MM.1S (cell line): ENCODE measurements around the gene FOXK1.

ENCODE experiments used
- DNase-seq: peaks from one replicate; pipeline ENCODE4 v3.0.0-alpha.2; 2015
- H2AFZ ChIP-seq: fragments of 300-600 bp; sonication (generic); 2 replicates; pipeline ENCODE4 v1.6.0; 2016; ENCODE audit warnings: antibody characterized with exemption, low read length
- H3F3A ChIP-seq: fragments of 300-600 bp; sonication (generic); 2 replicates; pipeline ENCODE4 v1.6.1; 2016; ENCODE audit warnings: mild to moderate bottlenecking, antibody characterized with exemption, low read length, moderate library complexity, mixed read lengths; ENCODE audit not compliant: insufficient read depth
- H3K27ac ChIP-seq: fragments of 300-600 bp; sonication (generic); 2 replicates; pipeline ENCODE4 v1.5.1; 2016; ENCODE audit warnings: mild to moderate bottlenecking, low read length
- H3K27me3 ChIP-seq: fragments of 300-600 bp; sonication (generic); replicated peaks from 2 replicates; pipeline ENCODE4 v1.6.0; 2016; ENCODE audit warnings: low read length; ENCODE audit not compliant: insufficient read depth
- H3K36me3 ChIP-seq: fragments of 300-600 bp; sonication (generic); replicated peaks from 2 replicates; pipeline ENCODE4 v1.6.1; 2016; ENCODE audit warnings: mild to moderate bottlenecking, low read length, mixed read lengths; ENCODE audit not compliant: insufficient read depth
- H3K4me1 ChIP-seq: fragments of 300-600 bp; sonication (generic); 2 replicates; pipeline ENCODE4 v1.6.1; 2016; ENCODE audit warnings: low read length, mixed read lengths
- H3K4me2 ChIP-seq: fragments of 300-600 bp; sonication (generic); 2 replicates; pipeline ENCODE4 v1.6.0; 2016; ENCODE audit warnings: low read depth, low read length
- H3K4me3 ChIP-seq: fragments of 300-600 bp; sonication (generic); 2 replicates; pipeline ENCODE4 v1.5.1; 2016; ENCODE audit warnings: low read length, mixed read lengths
- H3K79me2 ChIP-seq: fragments of 300-600 bp; sonication (generic); 2 replicates; pipeline ENCODE4 v1.6.1; 2016; ENCODE audit warnings: mixed run types, low read length, mixed read lengths
- H3K9ac ChIP-seq: fragments of 300-600 bp; sonication (generic); 2 replicates; pipeline ENCODE4 v1.6.1; 2016; ENCODE audit warnings: low read length, mixed read lengths
- H3K9me2 ChIP-seq: fragments of 300-600 bp; sonication (generic); replicated peaks from 2 replicates; pipeline ENCODE4 v1.6.1; 2016; ENCODE audit warnings: mild to moderate bottlenecking, low read length, mixed read lengths; ENCODE audit not compliant: insufficient read depth
- H3K9me3 ChIP-seq: fragments of 300-600 bp; sonication (generic); replicated peaks from 2 replicates; pipeline ENCODE4 v1.6.1; 2016; ENCODE audit warnings: mild to moderate bottlenecking, low read length, mixed read lengths; ENCODE audit not compliant: insufficient read depth
- H4K20me1 ChIP-seq: fragments of 300-600 bp; sonication (generic); 2 replicates; pipeline ENCODE4 v1.6.1; 2016; ENCODE audit warnings: mild to moderate bottlenecking, low read length, moderate library complexity, mixed read lengths; ENCODE audit not compliant: insufficient read depth
- CTCF ChIP-seq: fragments of 300-600 bp; sonication (generic); IDR thresholded peaks from 2 replicates; pipeline ENCODE4 v1.5.1; 2016; ENCODE audit warnings: antibody characterized with exemption, low read length, mixed read lengths
- EZH2 ChIP-seq: fragments of 300-600 bp; sonication (generic); optimal IDR thresholded peaks from 2 replicates; pipeline ENCODE3; 2017; ENCODE audit warnings: low read depth, mild to moderate bottlenecking, antibody characterized with exemption, low read length, mixed read lengths
- EZH2phosphoT487 ChIP-seq: fragments of 300-600 bp; sonication (generic); IDR thresholded peaks from 2 replicates; pipeline ENCODE4 v1.6.1; 2018; ENCODE audit warnings: antibody characterized with exemption, low read length

Gene FOXK1

GRCh38 chr7:4681886-4682620 is at the start of gene FOXK1:
Gene FOXK1, plus strand, starts transcription at chr7:4682295. Its CDS starts 14 bp downstream, at chr7:4682309.
- Histone ChIP-seq H3K9me2 (no peaks in the 10 kb centered on the region), H3K9me3 (no peaks in the 10 kb centered on the region), H3F3A (peaks cover 8% of the 10 kb centered on the region; the same call in 1 of the 2 replicates), H3K9ac (peak within 1 kb of the TSS; percentile 78), H3K4me3 (peak within 1 kb of the TSS; percentile 89), H4K20me1 (peaks cover 6% of the 10 kb centered on the region; the same call in 1 of the 2 replicates), H3K36me3 (no peaks in the 10 kb centered on the region), H3K27ac (no peak within 1 kb of the TSS), H3K4me1 (peaks cover 9% of the 10 kb centered on the region; the same call in 1 of the 2 replicates), H3K27me3 (no peaks in the 10 kb centered on the region; the same call in 1 of the 2 replicates), H3K4me2 (peak within 1 kb of the TSS; percentile 85), H3K79me2 (peaks cover 46% of the 10 kb centered on the region), H2AFZ (peak within 1 kb of the TSS; percentile 82)
- TF ChIP-seq EZH2phosphoT487 (no peak), EZH2 (no peak), CTCF (no peak)
- DNase-seq, result peak; percentile 76

- no peak for DNase-seq
- no peak overlapping the region for H2AFZ ChIP-seq
Observed at GRCh38 chr7:4633012-4633411, 49.1 kb upstream of the FOXK1 start.

GRCh38 chr7:4634166-4634565 is 47.9 kb upstream of the FOXK1 start:
- Histone ChIP-seq H3K4me2 (no peak overlapping the region), H4K20me1 (no peaks in the 10 kb centered on the region), H3K79me2 (no peaks in the 10 kb centered on the region), H3K36me3 (no peaks in the 10 kb centered on the region), H3K9ac (no peak overlapping the region), H3K27ac (no peak overlapping the region), H3K9me2 (no peaks in the 10 kb centered on the region), H3K4me1 (peaks cover 3% of the 10 kb centered on the region), H2AFZ (no peak overlapping the region), H3K4me3 (no peak overlapping the region), H3K9me3 (no peaks in the 10 kb centered on the region), H3K27me3 (no peaks in the 10 kb centered on the region), H3F3A (peaks cover 2% of the 10 kb centered on the region; the same call in 1 of the 2 replicates)
- no peak for TF ChIP-seq EZH2phosphoT487
- no peak for DNase-seq

More at GRCh38 chr7:4633012-4633411, 49.1 kb upstream of the FOXK1 start:
- H3K9me3 ChIP-seq, result no peaks in the 10 kb centered on the region
- H3K79me2 ChIP-seq, result no peaks in the 10 kb centered on the region
- H3K27ac ChIP-seq, result no peak overlapping the region
- H3K9ac ChIP-seq, result no peak overlapping the region
- no peak overlapping the region for H3K4me2 ChIP-seq
- H3K27me3 ChIP-seq, result no peaks in the 10 kb centered on the region
- no peaks in the 10 kb centered on the region for H3K36me3 ChIP-seq
- TF ChIP-seq EZH2 (no peak), EZH2phosphoT487 (no peak), CTCF (no peak)
- H3K4me3 ChIP-seq, result no peak overlapping the region
- H3K4me1 ChIP-seq, result no peaks in the 10 kb centered on the region
- H3F3A ChIP-seq, result no peaks in the 10 kb centered on the region
- H3K9me2 ChIP-seq, result no peaks in the 10 kb centered on the region
- H4K20me1 ChIP-seq, result no peaks in the 10 kb centered on the region
